HepG2 (cell line): ENCODE measurements around the gene TULP4. TPM values are rescaled to one million over a fixed set of nuclear protein-coding genes. Genes with fewer than 3 reads are reported as not detected.

Experiments
- ATAC-seq: fragments of 200-7000 bp; cut with Tn5 transposase; 3 replicates; pipeline ENCODE4 v1.9.1; 2020; ENCODE audit warnings: mild to moderate bottlenecking, moderate library complexity
- BruUV-seq: library from RNA; stranded (reverse); fragments of 400-500 nt; replicated peaks from 2 replicates; lab custom pipeline; 2021; lab: Mats Ljungman, UMichigan
- CTCF ChIA-PET: fragments of 300-600 bp; formaldehyde crosslinking; extraction: SDS; loops from one replicate; lab custom pipeline; 2021; ENCODE audit warnings: low total read pairs, inconsistent platforms, low intra/inter-chr PET ratio; lab: Yijun Ruan, JAX
- POLR2A ChIA-PET: fragments of 350-600 bp; sonication (Branson Sonifier 250); formaldehyde crosslinking; loops from one replicate; lab custom pipeline; 2020; ENCODE audit warnings: antibody characterized with exemption, inconsistent platforms; lab: Yijun Ruan, JAX
- DNase-seq: peaks from one replicate; pipeline ENCODE4 v3.0.0-alpha.2; 2015; ENCODE audit warnings: low spot score
- FAIRE-seq: peaks from 3 replicates; lab custom pipeline; 2011; peaks lifted over from hg19 to GRCh38; lab: Jason Lieb, UNC
- H2AFZ ChIP-seq: one replicate; pipeline ENCODE4 v1.6.1; 2011; ENCODE audit warnings: low read length, inconsistent platforms
- H3K27ac ChIP-seq: fragments of 300-600 bp; 3 replicates; pipeline ENCODE4 v1.8.0; 2011; ENCODE audit warnings: mixed run types, mild to moderate bottlenecking, mixed read lengths, low read length, inconsistent platforms; ENCODE audit not compliant: insufficient read depth; ENCODE audit errors: extremely low read length
- H3K27me3 ChIP-seq, 2 experiments: fragments of 200-600 bp in 1 of 2; 2 replicates in 1 of 2; 3 replicates in 1 of 2; pipeline versions ENCODE4 v1.6.0 to v1.8.0; 2011; ENCODE audit warnings: low read length in 2 of 2, mild to moderate bottlenecking in 2 of 2, moderate library complexity in 2 of 2, inconsistent platforms in 1 of 2; ENCODE audit not compliant: insufficient read depth in 2 of 2, control insufficient read depth in 1 of 2
- H3K36me3 ChIP-seq, 2 experiments: fragments of 200-600 bp in 1 of 2; replicated peaks in 1 of 2; 2 replicates in 1 of 2; 3 replicates in 1 of 2; pipeline versions ENCODE4 v1.5.1 to v1.8.0; 2011; ENCODE audit warnings: low read length in 2 of 2, inconsistent platforms in 1 of 2; ENCODE audit not compliant: insufficient read depth in 2 of 2, control insufficient read depth in 1 of 2
- H3K4me1 ChIP-seq: 2 replicates; pipeline ENCODE4 v1.5.1; 2012; ENCODE audit warnings: low read length, inconsistent platforms; ENCODE audit not compliant: insufficient read depth
- H3K4me2 ChIP-seq: 2 replicates; pipeline ENCODE4 v1.6.0; 2011; ENCODE audit warnings: low read depth, low read length, inconsistent platforms
- H3K4me3 ChIP-seq, 3 experiments: fragments of 200-600 bp in 1 of 3; sonication (generic), shearing (Covaris generic) in 1 of 3; replicated peaks in 1 of 3; 2 replicates each; pipeline ENCODE4 v1.5.1; 2011 to 2016; ENCODE audit warnings: low read length in 3 of 3, inconsistent platforms in 2 of 3, low read depth in 2 of 3, mild to moderate bottlenecking in 2 of 3, control low read depth in 1 of 3, mixed read lengths in 1 of 3; ENCODE audit not compliant: insufficient read depth in 1 of 3
- H3K79me2 ChIP-seq: one replicate; pipeline ENCODE4 v1.6.1; 2011; ENCODE audit warnings: low read length, inconsistent platforms; ENCODE audit not compliant: insufficient read depth
- H3K9ac ChIP-seq: 2 replicates; pipeline ENCODE4 v1.6.0; 2011; ENCODE audit warnings: mild to moderate bottlenecking, low read depth, low read length, inconsistent platforms; ENCODE audit not compliant: insufficient read depth
- H3K9me3 ChIP-seq: 2 replicates; pipeline ENCODE4 v1.5.1; 2012; ENCODE audit warnings: mild to moderate bottlenecking, low read length
- H4K20me1 ChIP-seq: 2 replicates; pipeline ENCODE4 v1.6.0; 2011; ENCODE audit warnings: inconsistent platforms, mild to moderate bottlenecking, low read length, moderate library complexity; ENCODE audit not compliant: insufficient read depth
- KDM5B ChIP-seq: sonication (generic); formaldehyde crosslinking; IDR thresholded peaks from 2 replicates; pipeline ENCODE4 v1.4.0; 2020; ENCODE audit warnings: missing genetic modification reagents, mild to moderate bottlenecking, borderline replicate concordance
- MZF1 ChIP-seq: sonication (generic); formaldehyde crosslinking; IDR thresholded peaks from 2 replicates; pipeline ENCODE4 v1.8.1; 2023; ENCODE audit warnings: mild to moderate bottlenecking, missing genetic modification reagents, borderline replicate concordance
- NCOA1 ChIP-seq: sonication (generic); formaldehyde crosslinking; IDR thresholded peaks from 2 replicates; pipeline ENCODE4 v1.9.0; 2021; ENCODE audit warnings: missing genetic modification reagents
- ZBTB7A ChIP-seq: sonication (generic); formaldehyde crosslinking; IDR thresholded peaks from 2 replicates; pipeline ENCODE4 v1.8.0; 2022; ENCODE audit warnings: mild to moderate bottlenecking, missing genetic modification reagents
- ZNF501 ChIP-seq: sonication (generic); formaldehyde crosslinking; IDR thresholded peaks from 2 replicates; pipeline ENCODE4 v1.5.1; 2020; ENCODE audit warnings: mild to moderate bottlenecking, moderate library complexity, missing genetic modification reagents
- ZNF660 ChIP-seq: sonication (generic); formaldehyde crosslinking; IDR thresholded peaks from 2 replicates; pipeline ENCODE4 v1.5.1; 2020; ENCODE audit warnings: mild to moderate bottlenecking, low read depth, missing genetic modification reagents, borderline replicate concordance
- ZSCAN9 ChIP-seq: IDR thresholded peaks from 2 replicates; pipeline ENCODE4 v1.6.1; 2016; ENCODE audit warnings: borderline replicate concordance
- WGBS: methylation state at CpG from one replicate; pipeline ENCODE4 v1.1.6; 2017; ENCODE audit warnings: low lambda C conversion rate; 5-methylcytosine and 5-hydroxymethylcytosine counted together
- in situ Hi-C: cut with HindIII; loops from 2 replicates; pipeline ENCODE4 v1.10.0; 2017; ENCODE audit warnings: low pct_unique_long_range_greater_than_20kb; ENCODE audit not compliant: extremely low pct_ligation_motif_present
- intact Hi-C: fragments of 100-400 bp; cut with micrococcal nuclease; formaldehyde crosslinking; loops from one replicate; pipeline ENCODE4 v1.10.0; 2022; ENCODE audit not compliant: unreplicated experiment
- polyA plus RNA-seq, 8 experiments: library from polyadenylated mRNA; depleted of rRNA in 3 of 8; stranded (reverse) in 7 of 8; unstranded in 1 of 8; fragments of >200 nt; fragmentation: Illumina TruSeq in 4 of 8; extraction: Trizol in 4 of 8; gene quantifications; 2 replicates each; pipeline versions ENCODE4 v1.2.1 to v1.2.3, GENCODE V29; 2011 to 2016; ENCODE audit warnings: low read depth in 4 of 8, missing spikeins in 1 of 8, mixed read lengths in 1 of 8; ENCODE audit not compliant: insufficient read depth in 1 of 8
- total RNA-seq, 5 experiments: library from RNA; depleted of rRNA; stranded (reverse); fragments of >200 nt; fragmentation: Illumina TruSeq; extraction: Trizol; gene quantifications; 2 replicates each; pipeline ENCODE4 v1.2.3, GENCODE V29; 2016; ENCODE audit warnings: low read depth in 1 of 5
- TF ChIP-seq, protein P1 (sequence below): sonication (generic); formaldehyde crosslinking; IDR thresholded peaks from 2 replicates; pipeline ENCODE4 v1.4.0; 2020; ENCODE audit warnings: mild to moderate bottlenecking, missing genetic modification reagents
- TF ChIP-seq, protein P2 (sequence below): sonication (generic); formaldehyde crosslinking; IDR thresholded peaks from 2 replicates; pipeline ENCODE4 v1.4.0; 2020; ENCODE audit warnings: missing genetic modification reagents, borderline replicate concordance
- TF ChIP-seq, protein P3 (sequence below): IDR thresholded peaks from 2 replicates; pipeline ENCODE4 v1.6.1; 2016; ENCODE audit warnings: missing compliant biosample characterization, missing genetic modification reagents, borderline replicate concordance

Gene TULP4
- total and polyA plus RNA-seq, 2 of the 13 experiments (the other 11 are each of a cell fraction or from before 2014, with no cell fraction given): 21.1 to 122 TPM

DNA sequence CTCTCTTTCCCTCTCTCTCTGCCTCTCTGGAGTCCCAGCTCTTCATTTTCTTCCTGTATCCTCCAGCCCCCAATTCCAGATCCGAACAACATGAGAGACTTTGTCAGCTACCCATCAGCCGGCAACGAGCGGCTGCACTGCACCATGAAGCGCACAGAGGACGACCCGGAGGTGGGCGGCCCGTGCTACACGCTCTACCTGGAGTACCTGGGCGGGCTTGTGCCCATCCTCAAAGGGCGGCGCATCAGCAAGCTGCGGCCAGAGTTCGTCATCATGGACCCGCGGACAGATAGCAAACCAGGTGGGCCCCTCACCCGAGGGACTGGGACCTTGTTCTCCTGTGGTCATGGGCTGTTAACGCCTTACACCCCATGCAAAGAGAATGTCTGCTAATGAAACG, 168.7 kb downstream of the TULP4 start:
- FAIRE-seq: no peak
- ChIA-PET CTCF (no interaction called here), POLR2A (no interaction called here)
- TF ChIP-seq MZF1 (no peak), ZNF501 (CRISPR knock-in tag) (no peak)
- no peak overlapping the region for H3K4me2 ChIP-seq
- intact Hi-C loops (no loop called here), in situ Hi-C loops (no loop called here)
- H3K36me3 ChIP-seq: peaks cover 27 to 75% of the 10 kb centered on the region in 2 experiments
- H3K79me2 ChIP-seq: no peaks in the 10 kb centered on the region
- H3K27ac ChIP-seq: no peak overlapping the region
- H3K27me3 ChIP-seq: no peaks in the 10 kb centered on the region
- H3K4me3 ChIP-seq: no peak overlapping the region
- H2AFZ ChIP-seq: no peak overlapping the region
- no peak for ATAC-seq
- BruUV-seq: no TSS peak
- 93% methylated on average over 20 of the region's 20 CpGs for WGBS
- no peaks in the 10 kb centered on the region for H3K4me1 ChIP-seq
- H3K9ac ChIP-seq: no peak overlapping the region
- no peaks in the 10 kb centered on the region for H3K9me3 ChIP-seq
- no peak for DNase-seq
- no peaks in the 10 kb centered on the region for H4K20me1 ChIP-seq

DNA sequence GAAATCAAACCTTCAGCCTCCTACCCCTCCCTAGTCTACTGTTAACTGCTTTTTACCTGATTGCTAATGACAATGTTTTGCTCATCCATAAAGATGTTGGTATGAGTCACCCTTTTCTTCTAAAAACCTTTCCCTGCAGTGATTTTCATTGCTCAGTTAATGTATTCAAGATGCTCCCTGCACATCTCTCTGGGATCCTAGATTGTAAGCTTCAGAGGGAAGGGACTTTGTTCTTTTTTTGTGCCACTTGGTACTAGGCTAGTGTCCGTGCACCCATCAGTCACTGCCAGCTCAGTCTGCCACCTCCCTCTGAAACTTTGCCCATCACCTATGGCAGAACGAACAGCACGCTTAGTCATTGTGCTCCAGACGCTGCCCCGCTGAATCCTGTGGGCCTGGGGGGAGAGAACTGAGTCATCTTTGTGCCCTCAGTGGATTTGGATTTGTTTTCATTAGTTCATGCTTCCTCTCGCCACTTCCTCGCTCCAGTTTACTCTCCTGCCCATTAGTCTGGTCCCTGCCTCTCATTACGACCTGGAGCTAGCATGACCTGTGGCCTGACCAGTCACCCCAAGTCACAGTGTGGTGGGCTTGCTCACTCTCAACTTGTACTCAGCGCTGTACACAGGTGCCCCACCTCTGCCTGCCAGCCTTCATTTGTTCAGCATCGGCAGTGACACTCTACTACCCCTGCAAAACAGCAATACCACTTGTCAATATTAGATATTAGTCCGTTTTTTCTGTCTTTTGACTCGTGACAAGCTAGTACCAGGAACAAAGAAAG, 169.6 kb downstream of the TULP4 start:
- H3K27me3 ChIP-seq: no peaks in the 10 kb centered on the region
- in situ Hi-C loops (no loop called here), intact Hi-C loops (no loop called here)
- no peak overlapping the region for H2AFZ ChIP-seq
- no peaks in the 10 kb centered on the region for H3K4me1 ChIP-seq
- H3K9me3 ChIP-seq: no peaks in the 10 kb centered on the region
- ChIA-PET POLR2A (no interaction called here), CTCF (no interaction called here)
- ATAC-seq: no peak
- H3K36me3 ChIP-seq: peaks cover 29 to 66% of the 10 kb centered on the region in 2 experiments
- no peak overlapping the region for H3K4me3 ChIP-seq
- no peak for FAIRE-seq
- 95% methylated on average over 12 of the region's 12 CpGs for WGBS
- no peaks in the 10 kb centered on the region for H4K20me1 ChIP-seq
- H3K79me2 ChIP-seq: no peaks in the 10 kb centered on the region
- DNase-seq: no peak
- no peak overlapping the region for H3K4me2 ChIP-seq
- no peak overlapping the region for H3K9ac ChIP-seq
- BruUV-seq: no TSS peak
- H3K27ac ChIP-seq: no peak overlapping the region
- TF ChIP-seq ZNF660 (CRISPR knock-in tag): no peak
- TF ChIP-seq, protein P1, sequence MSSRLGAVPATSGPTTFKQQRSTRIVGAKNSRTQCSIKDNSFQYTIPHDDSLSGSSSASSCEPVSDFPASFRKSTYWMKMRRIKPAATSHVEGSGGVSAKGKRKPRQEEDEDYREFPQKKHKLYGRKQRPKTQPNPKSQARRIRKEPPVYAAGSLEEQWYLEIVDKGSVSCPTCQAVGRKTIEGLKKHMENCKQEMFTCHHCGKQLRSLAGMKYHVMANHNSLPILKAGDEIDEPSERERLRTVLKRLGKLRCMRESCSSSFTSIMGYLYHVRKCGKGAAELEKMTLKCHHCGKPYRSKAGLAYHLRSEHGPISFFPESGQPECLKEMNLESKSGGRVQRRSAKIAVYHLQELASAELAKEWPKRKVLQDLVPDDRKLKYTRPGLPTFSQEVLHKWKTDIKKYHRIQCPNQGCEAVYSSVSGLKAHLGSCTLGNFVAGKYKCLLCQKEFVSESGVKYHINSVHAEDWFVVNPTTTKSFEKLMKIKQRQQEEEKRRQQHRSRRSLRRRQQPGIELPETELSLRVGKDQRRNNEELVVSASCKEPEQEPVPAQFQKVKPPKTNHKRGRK (CRISPR knock-in tag): no peak
- no peak for TF ChIP-seq KDM5B (CRISPR knock-in tag)
- no peak for TF ChIP-seq NCOA1 (CRISPR knock-in tag)
- TF ChIP-seq, protein P2, sequence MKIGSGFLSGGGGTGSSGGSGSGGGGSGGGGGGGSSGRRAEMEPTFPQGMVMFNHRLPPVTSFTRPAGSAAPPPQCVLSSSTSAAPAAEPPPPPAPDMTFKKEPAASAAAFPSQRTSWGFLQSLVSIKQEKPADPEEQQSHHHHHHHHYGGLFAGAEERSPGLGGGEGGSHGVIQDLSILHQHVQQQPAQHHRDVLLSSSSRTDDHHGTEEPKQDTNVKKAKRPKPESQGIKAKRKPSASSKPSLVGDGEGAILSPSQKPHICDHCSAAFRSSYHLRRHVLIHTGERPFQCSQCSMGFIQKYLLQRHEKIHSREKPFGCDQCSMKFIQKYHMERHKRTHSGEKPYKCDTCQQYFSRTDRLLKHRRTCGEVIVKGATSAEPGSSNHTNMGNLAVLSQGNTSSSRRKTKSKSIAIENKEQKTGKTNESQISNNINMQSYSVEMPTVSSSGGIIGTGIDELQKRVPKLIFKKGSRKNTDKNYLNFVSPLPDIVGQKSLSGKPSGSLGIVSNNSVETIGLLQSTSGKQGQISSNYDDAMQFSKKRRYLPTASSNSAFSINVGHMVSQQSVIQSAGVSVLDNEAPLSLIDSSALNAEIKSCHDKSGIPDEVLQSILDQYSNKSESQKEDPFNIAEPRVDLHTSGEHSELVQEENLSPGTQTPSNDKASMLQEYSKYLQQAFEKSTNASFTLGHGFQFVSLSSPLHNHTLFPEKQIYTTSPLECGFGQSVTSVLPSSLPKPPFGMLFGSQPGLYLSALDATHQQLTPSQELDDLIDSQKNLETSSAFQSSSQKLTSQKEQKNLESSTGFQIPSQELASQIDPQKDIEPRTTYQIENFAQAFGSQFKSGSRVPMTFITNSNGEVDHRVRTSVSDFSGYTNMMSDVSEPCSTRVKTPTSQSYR: no peak
- no peak for TF ChIP-seq ZSCAN9 (CRISPR knock-in tag)
- TF ChIP-seq, protein P3, sequence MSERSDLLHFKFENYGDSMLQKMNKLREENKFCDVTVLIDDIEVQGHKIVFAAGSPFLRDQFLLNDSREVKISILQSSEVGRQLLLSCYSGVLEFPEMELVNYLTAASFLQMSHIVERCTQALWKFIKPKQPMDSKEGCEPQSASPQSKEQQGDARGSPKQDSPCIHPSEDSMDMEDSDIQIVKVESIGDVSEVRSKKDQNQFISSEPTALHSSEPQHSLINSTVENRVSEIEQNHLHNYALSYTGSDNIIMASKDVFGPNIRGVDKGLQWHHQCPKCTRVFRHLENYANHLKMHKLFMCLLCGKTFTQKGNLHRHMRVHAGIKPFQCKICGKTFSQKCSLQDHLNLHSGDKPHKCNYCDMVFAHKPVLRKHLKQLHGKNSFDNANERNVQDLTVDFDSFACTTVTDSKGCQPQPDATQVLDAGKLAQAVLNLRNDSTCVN (CRISPR knock-in tag): no peak
- TF ChIP-seq ZBTB7A: no peak
